Neural cell (in vitro differentiated cells): ENCODE measurements around the gene LRCH1. TPM values are rescaled to one million over a fixed set of nuclear protein-coding genes. Genes with fewer than 3 reads are reported as not detected.

Experiments
- H2AFZ ChIP-seq: fragments of 200-600, 300-800 bp; sonication (generic), shearing (Covaris generic); 2 replicates; pipeline ENCODE4 v1.6.0; 2014; ENCODE audit warnings: low read depth, mild to moderate bottlenecking, antibody characterized with exemption, low read length, moderate library complexity
- H3F3A ChIP-seq: fragments of 200-600 bp; shearing (Covaris generic); 2 replicates; pipeline ENCODE4 v1.6.1; 2016; ENCODE audit warnings: mild to moderate bottlenecking, moderate library complexity, mixed read lengths, antibody characterized with exemption, low read length; ENCODE audit not compliant: insufficient read depth, poor library complexity, severe bottlenecking
- H3K27ac ChIP-seq: fragments of 200-600, 300-800 bp; sonication (generic), shearing (Covaris generic); 2 replicates; pipeline ENCODE4 v1.5.1; 2014; ENCODE audit warnings: mild to moderate bottlenecking, low read length, moderate library complexity
- H3K27me3 ChIP-seq: fragments of 300-800, 200-600 bp; sonication (generic), shearing (Covaris generic); 2 replicates; pipeline ENCODE4 v1.6.0; 2014; ENCODE audit warnings: mild to moderate bottlenecking, low read depth, low read length, moderate library complexity; ENCODE audit not compliant: insufficient read depth
- H3K36me3 ChIP-seq: fragments of 300-800, 200-600 bp; sonication (generic), shearing (Covaris generic); 2 replicates; pipeline ENCODE4 v1.5.1; 2014; ENCODE audit warnings: mild to moderate bottlenecking, antibody characterized with exemption, low read length, moderate library complexity; ENCODE audit not compliant: insufficient read depth
- H3K4me2 ChIP-seq: fragments of 300-800, 200-600 bp; sonication (generic), shearing (Covaris generic); 2 replicates; pipeline ENCODE4 v1.6.0; 2014; ENCODE audit warnings: mild to moderate bottlenecking, low read length
- H3K4me3 ChIP-seq: fragments of 300-800, 200-600 bp; sonication (generic), shearing (Covaris generic); 2 replicates; pipeline ENCODE4 v1.5.1; 2014; ENCODE audit warnings: mild to moderate bottlenecking, low read length, moderate library complexity
- H3K79me2 ChIP-seq: fragments of 200-600 bp; shearing (Covaris generic); replicated peaks from 2 replicates; pipeline ENCODE4 v1.6.0; 2014; ENCODE audit warnings: mild to moderate bottlenecking, low read length, moderate library complexity; ENCODE audit not compliant: insufficient read depth
- H3K9ac ChIP-seq: fragments of 300-800, 200-600 bp; sonication (generic), shearing (Covaris generic); 2 replicates; pipeline ENCODE4 v1.6.1; 2016; ENCODE audit warnings: mild to moderate bottlenecking, low read length, mixed read lengths
- H3K9me2 ChIP-seq: fragments of 200-600 bp; shearing (Covaris generic); 2 replicates; pipeline ENCODE4 v1.6.1; 2016; ENCODE audit warnings: mild to moderate bottlenecking, low read length, mixed read lengths; ENCODE audit not compliant: insufficient read depth
- H3K9me3 ChIP-seq: fragments of 200-600, 300-800 bp; sonication (generic), shearing (Covaris generic); 2 replicates; pipeline ENCODE4 v1.6.1; 2016; ENCODE audit warnings: mild to moderate bottlenecking, mixed run types, low read length, moderate library complexity, mixed read lengths
- H4K20me1 ChIP-seq: fragments of 200-600 bp; shearing (Covaris generic); 2 replicates; pipeline ENCODE4 v1.6.1; 2016; ENCODE audit warnings: mild to moderate bottlenecking, mixed run types; ENCODE audit not compliant: insufficient read depth
- EP300 ChIP-seq: fragments of 450-650 bp; conservative IDR thresholded peaks from 2 replicates; pipeline ENCODE4 v1.6.1; 2014; ENCODE audit warnings: antibody characterized with exemption, mild to moderate bottlenecking, moderate library complexity; ENCODE audit not compliant: poor library complexity, severe bottlenecking
- EZH2 ChIP-seq: fragments of 200-600, 300-800 bp; shearing (Covaris generic), sonication (generic); IDR thresholded peaks from 2 replicates; pipeline ENCODE4 v1.6.1; 2014; ENCODE audit warnings: antibody characterized with exemption, low read length, borderline replicate concordance, mild to moderate bottlenecking; ENCODE audit not compliant: insufficient read depth, poor library complexity, severe bottlenecking
- MXI1 ChIP-seq: fragments of 450-650 bp; conservative IDR thresholded peaks from 2 replicates; pipeline ENCODE4 v1.6.1; 2014; ENCODE audit warnings: antibody characterized with exemption, mild to moderate bottlenecking; ENCODE audit not compliant: poor library complexity, severe bottlenecking
- POLR2AphosphoS5 ChIP-seq: IDR thresholded peaks from 2 replicates; pipeline ENCODE4 v1.6.1; 2012
- RAD21 ChIP-seq: fragments of 450-650 bp; conservative IDR thresholded peaks from 2 replicates; pipeline ENCODE4 v1.6.1; 2014; ENCODE audit warnings: antibody characterized with exemption, mild to moderate bottlenecking, moderate library complexity
- SMC3 ChIP-seq: fragments of 450-650 bp; conservative IDR thresholded peaks from 2 replicates; pipeline ENCODE4 v1.6.1; 2014; ENCODE audit warnings: antibody characterized with exemption, mild to moderate bottlenecking, moderate library complexity; ENCODE audit not compliant: poor library complexity
- TAF1 ChIP-seq: IDR thresholded peaks from 2 replicates; pipeline ENCODE4 v1.6.1; 2012; ENCODE audit warnings: low read depth
- polyA plus RNA-seq: library from polyadenylated mRNA; depleted of rRNA; stranded (reverse); fragments of >200 nt; gene quantifications from 2 replicates; pipeline ENCODE4 v1.2.3, GENCODE V29; 2014
- TF ChIP-seq, protein P1 (sequence below): fragments of 450-650 bp; IDR thresholded peaks from 2 replicates; pipeline ENCODE4 v1.5.1; 2014; ENCODE audit warnings: antibody characterized with exemption, mild to moderate bottlenecking, moderate library complexity; ENCODE audit not compliant: poor library complexity, severe bottlenecking
- TF ChIP-seq, protein P2 (sequence below): IDR thresholded peaks from 2 replicates; pipeline ENCODE4 v1.6.1; 2012; ENCODE audit warnings: borderline replicate concordance

LRCH1 gene
- polyA plus RNA-seq, 1 donor from 2014 or later, result 15.4 TPM

DNA sequence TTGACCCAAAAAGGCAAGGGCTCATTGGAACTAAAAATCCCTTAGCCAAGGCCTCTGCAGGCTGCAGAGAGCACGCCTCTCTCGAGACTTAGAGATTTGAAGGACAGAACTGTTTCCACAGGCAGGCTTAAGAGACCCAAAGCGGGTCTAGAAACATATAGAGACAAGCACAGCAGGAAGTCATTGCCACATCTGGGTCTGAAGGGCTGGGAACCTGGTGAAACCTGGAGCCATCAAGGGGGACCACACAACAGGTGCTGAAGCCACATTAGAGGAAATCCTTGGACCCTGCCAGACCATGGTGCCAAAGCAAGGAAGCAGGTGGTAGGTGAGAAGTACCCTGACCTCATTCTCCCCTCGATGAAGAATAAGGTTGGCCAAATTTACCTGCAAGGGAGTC is 33.8 kb upstream of the LRCH1 start:
- H3K4me2 ChIP-seq, result no peak overlapping the region
- no peak overlapping the region for H3K9ac ChIP-seq
- no peak overlapping the region for H3K27ac ChIP-seq
- no peaks in the 10 kb centered on the region for H3K9me3 ChIP-seq
- no peaks in the 10 kb centered on the region for H3F3A ChIP-seq
- no peaks in the 10 kb centered on the region for H3K27me3 ChIP-seq
- H2AFZ ChIP-seq, result no peak overlapping the region
- H3K79me2 ChIP-seq, result no peaks in the 10 kb centered on the region
- no peaks in the 10 kb centered on the region for H3K9me2 ChIP-seq
- TF ChIP-seq POLR2AphosphoS5 (no peak), EZH2 (no peak), MXI1 (no peak), RAD21 (no peak), TAF1 (no peak), EP300 (no peak), SMC3 (no peak)
- TF ChIP-seq, protein P1, sequence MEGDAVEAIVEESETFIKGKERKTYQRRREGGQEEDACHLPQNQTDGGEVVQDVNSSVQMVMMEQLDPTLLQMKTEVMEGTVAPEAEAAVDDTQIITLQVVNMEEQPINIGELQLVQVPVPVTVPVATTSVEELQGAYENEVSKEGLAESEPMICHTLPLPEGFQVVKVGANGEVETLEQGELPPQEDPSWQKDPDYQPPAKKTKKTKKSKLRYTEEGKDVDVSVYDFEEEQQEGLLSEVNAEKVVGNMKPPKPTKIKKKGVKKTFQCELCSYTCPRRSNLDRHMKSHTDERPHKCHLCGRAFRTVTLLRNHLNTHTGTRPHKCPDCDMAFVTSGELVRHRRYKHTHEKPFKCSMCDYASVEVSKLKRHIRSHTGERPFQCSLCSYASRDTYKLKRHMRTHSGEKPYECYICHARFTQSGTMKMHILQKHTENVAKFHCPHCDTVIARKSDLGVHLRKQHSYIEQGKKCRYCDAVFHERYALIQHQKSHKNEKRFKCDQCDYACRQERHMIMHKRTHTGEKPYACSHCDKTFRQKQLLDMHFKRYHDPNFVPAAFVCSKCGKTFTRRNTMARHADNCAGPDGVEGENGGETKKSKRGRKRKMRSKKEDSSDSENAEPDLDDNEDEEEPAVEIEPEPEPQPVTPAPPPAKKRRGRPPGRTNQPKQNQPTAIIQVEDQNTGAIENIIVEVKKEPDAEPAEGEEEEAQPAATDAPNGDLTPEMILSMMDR, result no peak
- TF ChIP-seq, protein P2, sequence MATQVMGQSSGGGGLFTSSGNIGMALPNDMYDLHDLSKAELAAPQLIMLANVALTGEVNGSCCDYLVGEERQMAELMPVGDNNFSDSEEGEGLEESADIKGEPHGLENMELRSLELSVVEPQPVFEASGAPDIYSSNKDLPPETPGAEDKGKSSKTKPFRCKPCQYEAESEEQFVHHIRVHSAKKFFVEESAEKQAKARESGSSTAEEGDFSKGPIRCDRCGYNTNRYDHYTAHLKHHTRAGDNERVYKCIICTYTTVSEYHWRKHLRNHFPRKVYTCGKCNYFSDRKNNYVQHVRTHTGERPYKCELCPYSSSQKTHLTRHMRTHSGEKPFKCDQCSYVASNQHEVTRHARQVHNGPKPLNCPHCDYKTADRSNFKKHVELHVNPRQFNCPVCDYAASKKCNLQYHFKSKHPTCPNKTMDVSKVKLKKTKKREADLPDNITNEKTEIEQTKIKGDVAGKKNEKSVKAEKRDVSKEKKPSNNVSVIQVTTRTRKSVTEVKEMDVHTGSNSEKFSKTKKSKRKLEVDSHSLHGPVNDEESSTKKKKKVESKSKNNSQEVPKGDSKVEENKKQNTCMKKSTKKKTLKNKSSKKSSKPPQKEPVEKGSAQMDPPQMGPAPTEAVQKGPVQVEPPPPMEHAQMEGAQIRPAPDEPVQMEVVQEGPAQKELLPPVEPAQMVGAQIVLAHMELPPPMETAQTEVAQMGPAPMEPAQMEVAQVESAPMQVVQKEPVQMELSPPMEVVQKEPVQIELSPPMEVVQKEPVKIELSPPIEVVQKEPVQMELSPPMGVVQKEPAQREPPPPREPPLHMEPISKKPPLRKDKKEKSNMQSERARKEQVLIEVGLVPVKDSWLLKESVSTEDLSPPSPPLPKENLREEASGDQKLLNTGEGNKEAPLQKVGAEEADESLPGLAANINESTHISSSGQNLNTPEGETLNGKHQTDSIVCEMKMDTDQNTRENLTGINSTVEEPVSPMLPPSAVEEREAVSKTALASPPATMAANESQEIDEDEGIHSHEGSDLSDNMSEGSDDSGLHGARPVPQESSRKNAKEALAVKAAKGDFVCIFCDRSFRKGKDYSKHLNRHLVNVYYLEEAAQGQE, result no peak
- no peaks in the 10 kb centered on the region for H3K36me3 ChIP-seq
- H4K20me1 ChIP-seq, result no peaks in the 10 kb centered on the region
- H3K4me3 ChIP-seq, result no peak overlapping the region

DNA sequence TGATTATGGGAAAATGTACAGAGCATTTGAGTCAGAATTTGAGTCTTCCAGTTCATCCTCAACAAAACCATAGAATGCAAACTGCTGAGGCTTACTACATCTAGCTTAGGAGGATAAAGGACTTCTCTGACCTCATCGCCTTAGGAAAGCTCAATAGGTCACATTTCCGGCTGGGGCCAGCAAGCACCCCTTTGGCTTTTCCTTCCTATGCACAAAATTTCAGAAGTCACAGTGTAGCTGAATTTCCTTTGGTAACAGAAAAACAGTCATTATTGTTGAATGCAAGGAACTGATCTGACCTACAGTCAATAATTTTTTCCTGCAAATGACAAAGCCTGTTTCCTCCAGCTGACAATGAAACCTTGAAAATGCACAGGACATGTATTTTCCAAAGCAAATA is 32.8 kb upstream of the LRCH1 start:
- H4K20me1 ChIP-seq, result no peaks in the 10 kb centered on the region
- no peaks in the 10 kb centered on the region for H3K9me3 ChIP-seq
- H2AFZ ChIP-seq, result no peak overlapping the region
- no peak overlapping the region for H3K4me2 ChIP-seq
- no peaks in the 10 kb centered on the region for H3K79me2 ChIP-seq
- H3K27ac ChIP-seq, result no peak overlapping the region
- no peaks in the 10 kb centered on the region for H3K27me3 ChIP-seq
- H3K36me3 ChIP-seq, result no peaks in the 10 kb centered on the region
- no peak overlapping the region for H3K9ac ChIP-seq
- no peaks in the 10 kb centered on the region for H3K9me2 ChIP-seq
- no peak overlapping the region for H3K4me3 ChIP-seq
- TF ChIP-seq, protein P2, result no peak
- no peak for TF ChIP-seq SMC3
- TF ChIP-seq MXI1, result no peak
- no peak for TF ChIP-seq EP300
- no peak for TF ChIP-seq TAF1
- no peak for TF ChIP-seq RAD21
- no peak for TF ChIP-seq POLR2AphosphoS5
- no peak for TF ChIP-seq EZH2
- TF ChIP-seq, protein P1, result no peak
- no peaks in the 10 kb centered on the region for H3F3A ChIP-seq
